K562 (cell line): ENCODE results near the gene TOP3A. TPM values are rescaled to one million over a fixed set of nuclear protein-coding genes. Genes with fewer than 3 reads are reported as not detected.
A peak's percentile ranks its signal among the peaks of the same experiment; 100 is the strongest.

ENCODE experiments used
- ARNT ChIP-seq, 2 experiments: fragments of 450-650 bp; IDR thresholded peaks; 2 replicates each; pipeline ENCODE4 v1.6.1; 2016; ENCODE audit warnings: mild to moderate bottlenecking in 1 of 2
- ELF2 ChIP-seq: fragments of 250-450 bp; sonication (Bioruptor Pico); IDR thresholded peaks from 2 replicates; pipeline ENCODE4 v1.5.0; 2021; ENCODE audit warnings: mild to moderate bottlenecking
- HDAC2 ChIP-seq: fragments of 450-650 bp; IDR thresholded peaks from 2 replicates; pipeline ENCODE4 v1.6.1; 2016; ENCODE audit warnings: mild to moderate bottlenecking
- HIVEP1 ChIP-seq: fragments of 250-450 bp; sonication (Bioruptor Pico); IDR thresholded peaks from 2 replicates; pipeline ENCODE4 v1.4.0; 2020; ENCODE audit warnings: mild to moderate bottlenecking
- HMG20B ChIP-seq: fragments of 250-450 bp; sonication (Bioruptor Pico); IDR thresholded peaks from 2 replicates; pipeline ENCODE4 v1.5.0; 2021; ENCODE audit warnings: mild to moderate bottlenecking
- PRMT5 ChIP-seq: sonication (generic); formaldehyde crosslinking; IDR thresholded peaks from 2 replicates; pipeline ENCODE4 v1.5.0; 2020; ENCODE audit warnings: missing genetic modification reagents
- RBM25 ChIP-seq: fragments of 200-400 bp; formaldehyde crosslinking; IDR thresholded peaks from 2 replicates; pipeline ENCODE4 v1.6.1; 2018; ENCODE audit warnings: low read length, low read depth, moderate library complexity; ENCODE audit not compliant: severe bottlenecking
- SREBF1 ChIP-seq: fragments of 150-350 bp; IDR thresholded peaks from 2 replicates; pipeline ENCODE4 v1.6.1; 2014; ENCODE audit warnings: antibody characterized with exemption, low read depth, low read length, borderline replicate concordance
- TCF7 ChIP-seq: sonication (generic); IDR thresholded peaks from 2 replicates; pipeline ENCODE4 v1.6.1; 2016; ENCODE audit warnings: antibody characterized with exemption, borderline replicate concordance
- XRCC3 ChIP-seq: fragments of 450-650 bp; IDR thresholded peaks from 2 replicates; pipeline ENCODE4 v1.6.1; 2017; ENCODE audit warnings: mild to moderate bottlenecking, moderate library complexity
- ZNF274 ChIP-seq: IDR thresholded peaks from 2 replicates; pipeline ENCODE4 v1.6.1; 2011; ENCODE audit warnings: low read depth, mild to moderate bottlenecking, low read length, moderate library complexity, borderline replicate concordance
- polyA plus RNA-seq, 8 experiments: library from polyadenylated mRNA; depleted of rRNA in 4 of 8; stranded (reverse) in 5 of 8; unstranded in 3 of 8; fragments of >200 nt; fragmentation: Nextera tagmentation in 2 of 8; fragmentation: Illumina TruSeq in 1 of 8; extraction: Ambion mirVana in 2 of 8; extraction: Trizol in 1 of 8; gene quantifications; 2 replicates each; pipeline versions ENCODE4 v1.2.1 to v1.2.3, GENCODE V29; 2011 to 2014; ENCODE audit warnings: inconsistent platforms in 1 of 8, missing spikeins in 1 of 8
- total RNA-seq, 7 experiments: library from RNA; depleted of rRNA in 6 of 7; stranded (reverse); fragments of >200 nt in 6 of 7; fragmentation: Illumina TruSeq in 2 of 7; extraction: Trizol in 2 of 7; gene quantifications; 2 replicates each; pipeline versions ENCODE4 v1.2.1 to v1.2.3, GENCODE V29; 2011 to 2021; ENCODE audit warnings: low replicate concordance in 1 of 7
- TF ChIP-seq, protein P1 (sequence below): fragments of 200-800 bp; sonication (Bioruptor generic); IDR thresholded peaks from 2 replicates; pipeline ENCODE4 v1.6.1; 2017; ENCODE audit warnings: missing genetic modification characterization, missing compliant biosample characterization
- TF ChIP-seq, protein P2 (sequence below): fragments of 450-650 bp; formaldehyde crosslinking; IDR thresholded peaks from 2 replicates; pipeline ENCODE4 v1.4.0; 2020; ENCODE audit warnings: mild to moderate bottlenecking, mixed read lengths
- TF ChIP-seq, protein P3 (sequence below): sonication (generic); formaldehyde crosslinking; IDR thresholded peaks from 2 replicates; pipeline ENCODE4 v1.8.0; 2022; ENCODE audit warnings: mild to moderate bottlenecking, missing genetic modification reagents
- TF ChIP-seq, protein P4 (sequence below): sonication (generic); formaldehyde crosslinking; IDR thresholded peaks from 2 replicates; pipeline ENCODE4 v1.8.0; 2022; ENCODE audit warnings: mild to moderate bottlenecking, missing genetic modification reagents, borderline replicate concordance
- TF ChIP-seq, protein P5 (sequence below): IDR thresholded peaks from 2 replicates; pipeline ENCODE4 v1.6.1; 2012; ENCODE audit warnings: low read depth, low read length, improper control_type of control experiment, borderline replicate concordance

TOP3A gene
- total and polyA plus RNA-seq, 9 of the 15 experiments (the other 6 are each of a cell fraction or from before 2014, with no cell fraction given), result 5.2 to 49.7 (median 24.7) TPM

DNA sequence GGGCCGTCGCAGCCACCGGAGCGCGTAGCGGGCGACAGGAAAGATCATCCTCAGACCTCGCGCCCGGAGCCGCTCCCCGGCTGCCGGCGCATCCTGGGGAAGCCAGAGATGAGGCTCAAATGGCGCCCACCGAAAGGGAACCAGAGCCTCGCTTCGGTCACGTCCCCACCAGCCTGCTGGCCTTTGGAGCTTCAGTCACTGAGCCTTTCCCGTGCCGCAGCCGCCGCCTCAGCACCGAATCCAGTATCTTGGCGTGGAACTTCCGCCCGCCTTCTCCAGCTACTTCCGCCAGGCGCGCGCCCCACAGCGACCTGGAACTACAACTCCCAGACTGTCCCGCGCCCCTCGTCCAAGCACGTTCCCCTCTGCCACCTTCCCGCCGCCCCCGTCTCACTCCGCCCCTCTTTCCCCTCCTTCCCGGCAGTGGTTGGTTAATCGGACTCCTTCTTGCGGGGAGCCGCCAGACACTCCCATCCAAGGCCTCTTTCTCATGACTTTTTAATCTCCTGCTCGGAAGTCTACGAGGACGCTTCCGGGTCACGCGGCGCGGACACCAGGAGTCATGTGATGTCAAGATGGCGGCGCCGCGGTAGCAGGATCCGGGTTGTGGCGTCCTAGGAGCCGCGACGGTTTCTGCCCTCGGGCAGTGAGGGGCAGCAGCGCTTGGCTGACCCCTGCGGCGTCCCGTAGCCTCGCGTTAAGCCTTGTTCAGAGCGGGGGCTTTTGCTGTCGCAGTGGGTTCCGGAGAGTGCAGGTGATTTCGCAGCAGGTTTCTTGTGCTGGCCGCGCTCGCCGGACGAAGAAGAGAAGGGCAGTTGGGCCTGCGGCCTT is at the start of gene TOP3A, which contains the start of gene SMCR8 (continued):
- TF ChIP-seq ARNT (IDR thresholded peaks at IDR 0.05) (no peak), HIVEP1 (CRISPR knock-in tag) (no peak), ELF2 (CRISPR knock-in tag) (peak; percentile 92), XRCC3 (no peak), ZNF274 (no peak), HMG20B (CRISPR knock-in tag) (no peak), TCF7 (no peak), PRMT5 (CRISPR knock-in tag) (no peak), RBM25 (no peak), SREBF1 (no peak), HDAC2 (peak; percentile 74; the same call in 1 of the 2 replicates)
- TF ChIP-seq, protein P1, sequence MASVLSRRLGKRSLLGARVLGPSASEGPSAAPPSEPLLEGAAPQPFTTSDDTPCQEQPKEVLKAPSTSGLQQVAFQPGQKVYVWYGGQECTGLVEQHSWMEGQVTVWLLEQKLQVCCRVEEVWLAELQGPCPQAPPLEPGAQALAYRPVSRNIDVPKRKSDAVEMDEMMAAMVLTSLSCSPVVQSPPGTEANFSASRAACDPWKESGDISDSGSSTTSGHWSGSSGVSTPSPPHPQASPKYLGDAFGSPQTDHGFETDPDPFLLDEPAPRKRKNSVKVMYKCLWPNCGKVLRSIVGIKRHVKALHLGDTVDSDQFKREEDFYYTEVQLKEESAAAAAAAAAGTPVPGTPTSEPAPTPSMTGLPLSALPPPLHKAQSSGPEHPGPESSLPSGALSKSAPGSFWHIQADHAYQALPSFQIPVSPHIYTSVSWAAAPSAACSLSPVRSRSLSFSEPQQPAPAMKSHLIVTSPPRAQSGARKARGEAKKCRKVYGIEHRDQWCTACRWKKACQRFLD (CRISPR knock-in tag), result peak; percentile 56; the same call in 1 of the 2 replicates
- TF ChIP-seq, protein P2, sequence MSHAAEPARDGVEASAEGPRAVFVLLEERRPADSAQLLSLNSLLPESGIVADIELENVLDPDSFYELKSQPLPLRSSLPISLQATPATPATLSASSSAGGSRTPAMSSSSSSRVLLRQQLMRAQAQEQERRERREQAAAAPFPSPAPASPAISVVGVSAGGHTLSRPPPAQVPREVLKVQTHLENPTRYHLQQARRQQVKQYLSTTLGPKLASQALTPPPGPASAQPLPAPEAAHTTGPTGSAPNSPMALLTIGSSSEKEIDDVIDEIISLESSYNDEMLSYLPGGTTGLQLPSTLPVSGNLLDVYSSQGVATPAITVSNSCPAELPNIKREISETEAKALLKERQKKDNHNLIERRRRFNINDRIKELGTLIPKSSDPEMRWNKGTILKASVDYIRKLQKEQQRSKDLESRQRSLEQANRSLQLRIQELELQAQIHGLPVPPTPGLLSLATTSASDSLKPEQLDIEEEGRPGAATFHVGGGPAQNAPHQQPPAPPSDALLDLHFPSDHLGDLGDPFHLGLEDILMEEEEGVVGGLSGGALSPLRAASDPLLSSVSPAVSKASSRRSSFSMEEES (CRISPR knock-in tag), result peak; percentile 98
- TF ChIP-seq, protein P3, sequence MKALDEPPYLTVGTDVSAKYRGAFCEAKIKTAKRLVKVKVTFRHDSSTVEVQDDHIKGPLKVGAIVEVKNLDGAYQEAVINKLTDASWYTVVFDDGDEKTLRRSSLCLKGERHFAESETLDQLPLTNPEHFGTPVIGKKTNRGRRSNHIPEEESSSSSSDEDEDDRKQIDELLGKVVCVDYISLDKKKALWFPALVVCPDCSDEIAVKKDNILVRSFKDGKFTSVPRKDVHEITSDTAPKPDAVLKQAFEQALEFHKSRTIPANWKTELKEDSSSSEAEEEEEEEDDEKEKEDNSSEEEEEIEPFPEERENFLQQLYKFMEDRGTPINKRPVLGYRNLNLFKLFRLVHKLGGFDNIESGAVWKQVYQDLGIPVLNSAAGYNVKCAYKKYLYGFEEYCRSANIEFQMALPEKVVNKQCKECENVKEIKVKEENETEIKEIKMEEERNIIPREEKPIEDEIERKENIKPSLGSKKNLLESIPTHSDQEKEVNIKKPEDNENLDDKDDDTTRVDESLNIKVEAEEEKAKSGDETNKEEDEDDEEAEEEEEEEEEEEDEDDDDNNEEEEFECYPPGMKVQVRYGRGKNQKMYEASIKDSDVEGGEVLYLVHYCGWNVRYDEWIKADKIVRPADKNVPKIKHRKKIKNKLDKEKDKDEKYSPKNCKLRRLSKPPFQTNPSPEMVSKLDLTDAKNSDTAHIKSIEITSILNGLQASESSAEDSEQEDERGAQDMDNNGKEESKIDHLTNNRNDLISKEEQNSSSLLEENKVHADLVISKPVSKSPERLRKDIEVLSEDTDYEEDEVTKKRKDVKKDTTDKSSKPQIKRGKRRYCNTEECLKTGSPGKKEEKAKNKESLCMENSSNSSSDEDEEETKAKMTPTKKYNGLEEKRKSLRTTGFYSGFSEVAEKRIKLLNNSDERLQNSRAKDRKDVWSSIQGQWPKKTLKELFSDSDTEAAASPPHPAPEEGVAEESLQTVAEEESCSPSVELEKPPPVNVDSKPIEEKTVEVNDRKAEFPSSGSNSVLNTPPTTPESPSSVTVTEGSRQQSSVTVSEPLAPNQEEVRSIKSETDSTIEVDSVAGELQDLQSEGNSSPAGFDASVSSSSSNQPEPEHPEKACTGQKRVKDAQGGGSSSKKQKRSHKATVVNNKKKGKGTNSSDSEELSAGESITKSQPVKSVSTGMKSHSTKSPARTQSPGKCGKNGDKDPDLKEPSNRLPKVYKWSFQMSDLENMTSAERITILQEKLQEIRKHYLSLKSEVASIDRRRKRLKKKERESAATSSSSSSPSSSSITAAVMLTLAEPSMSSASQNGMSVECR (CRISPR knock-in tag), result peak; percentile 85
- TF ChIP-seq, protein P4, sequence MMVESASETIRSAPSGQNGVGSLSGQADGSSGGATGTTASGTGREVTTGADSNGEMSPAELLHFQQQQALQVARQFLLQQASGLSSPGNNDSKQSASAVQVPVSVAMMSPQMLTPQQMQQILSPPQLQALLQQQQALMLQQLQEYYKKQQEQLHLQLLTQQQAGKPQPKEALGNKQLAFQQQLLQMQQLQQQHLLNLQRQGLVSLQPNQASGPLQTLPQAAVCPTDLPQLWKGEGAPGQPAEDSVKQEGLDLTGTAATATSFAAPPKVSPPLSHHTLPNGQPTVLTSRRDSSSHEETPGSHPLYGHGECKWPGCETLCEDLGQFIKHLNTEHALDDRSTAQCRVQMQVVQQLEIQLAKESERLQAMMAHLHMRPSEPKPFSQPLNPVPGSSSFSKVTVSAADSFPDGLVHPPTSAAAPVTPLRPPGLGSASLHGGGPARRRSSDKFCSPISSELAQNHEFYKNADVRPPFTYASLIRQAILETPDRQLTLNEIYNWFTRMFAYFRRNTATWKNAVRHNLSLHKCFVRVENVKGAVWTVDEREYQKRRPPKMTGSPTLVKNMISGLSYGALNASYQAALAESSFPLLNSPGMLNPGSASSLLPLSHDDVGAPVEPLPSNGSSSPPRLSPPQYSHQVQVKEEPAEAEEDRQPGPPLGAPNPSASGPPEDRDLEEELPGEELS (CRISPR knock-in tag), result no peak
- TF ChIP-seq, protein P5, sequence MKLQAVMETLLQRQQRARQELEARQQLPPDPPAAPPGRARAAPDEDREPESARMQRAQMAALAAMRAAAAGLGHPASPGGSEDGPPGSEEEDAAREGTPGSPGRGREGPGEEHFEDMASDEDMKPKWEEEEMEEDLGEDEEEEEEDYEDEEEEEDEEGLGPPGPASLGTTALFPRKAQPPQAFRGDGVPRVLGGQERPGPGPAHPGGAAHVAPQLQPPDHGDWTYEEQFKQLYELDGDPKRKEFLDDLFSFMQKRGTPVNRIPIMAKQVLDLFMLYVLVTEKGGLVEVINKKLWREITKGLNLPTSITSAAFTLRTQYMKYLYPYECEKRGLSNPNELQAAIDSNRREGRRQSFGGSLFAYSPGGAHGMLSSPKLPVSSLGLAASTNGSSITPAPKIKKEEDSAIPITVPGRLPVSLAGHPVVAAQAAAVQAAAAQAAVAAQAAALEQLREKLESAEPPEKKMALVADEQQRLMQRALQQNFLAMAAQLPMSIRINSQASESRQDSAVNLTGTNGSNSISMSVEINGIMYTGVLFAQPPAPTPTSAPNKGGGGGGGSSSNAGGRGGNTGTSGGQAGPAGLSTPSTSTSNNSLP, result no peak
